Activated T-cell treated with anti-CD3 and anti-CD28 coated beads, Interleukin-2, amount 50 U/mL, for 1 hour (primary cell): ENCODE data around the gene TMEM59.

ENCODE experiments used
- DNase-seq: peaks from one replicate; pipeline ENCODE4 v3.0.0-alpha.2; 2020

The TMEM59 gene

DNA sequence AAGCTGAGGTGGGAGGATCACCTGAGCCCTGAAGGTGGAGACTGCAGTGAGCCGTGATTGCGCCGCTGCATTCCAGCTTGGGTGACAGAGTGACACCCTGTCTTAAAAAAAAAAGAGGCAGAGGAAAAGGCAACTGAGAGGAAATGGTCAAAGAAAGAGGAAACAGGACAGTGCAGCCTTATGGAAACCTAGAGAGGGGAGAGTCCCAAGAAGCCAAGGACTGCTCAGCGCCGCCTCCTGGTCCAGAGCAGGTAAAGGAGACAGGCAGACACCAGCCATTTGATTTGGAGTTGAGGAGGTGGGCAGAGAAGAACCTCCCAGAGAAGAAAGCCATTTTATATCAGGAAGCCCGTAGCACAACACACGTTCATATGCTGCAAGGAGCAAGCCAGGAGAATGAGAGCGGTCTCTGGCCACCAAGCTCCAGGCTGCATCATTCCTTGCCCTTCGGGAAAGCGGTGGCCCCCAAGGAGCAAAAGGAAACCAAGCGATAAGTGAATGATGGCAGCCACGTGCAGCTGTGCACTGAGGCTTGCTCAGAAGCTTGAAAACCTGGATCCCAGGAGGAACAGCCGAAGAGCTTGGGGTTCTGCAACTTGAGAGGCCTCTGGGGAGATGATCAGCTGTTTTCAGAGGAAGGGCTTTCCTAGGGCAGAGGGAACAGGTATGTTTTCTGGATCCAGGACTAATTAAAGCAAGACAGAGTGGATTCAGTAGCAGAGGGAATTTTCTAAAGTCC lies 73.1 kb downstream of the TMEM59 start:
- DNase-seq = no peak
